Keratinocyte (primary cell): ENCODE measurements around the gene KIFC1.

ENCODE experiments used
- CTCF ChIP-seq, 3 experiments: IDR thresholded peaks in 1 of 3; conservative IDR thresholded peaks in 1 of 3; optimal IDR thresholded peaks in 1 of 3; 2 replicates in 2 of 3; 3 replicates in 1 of 3; pipeline versions ENCODE3 to v1.5.1; 2011; ENCODE audit warnings: low read length in 3 of 3, mild to moderate bottlenecking in 3 of 3, moderate library complexity in 2 of 3, control low read depth in 1 of 3, inconsistent platforms in 1 of 3; ENCODE audit not compliant: insufficient read depth in 2 of 3; ENCODE audit errors: extremely low read depth in 1 of 3
- EZH2 ChIP-seq: IDR thresholded peaks from one replicate; pipeline ENCODE4 v1.6.1; 2012; ENCODE audit warnings: inconsistent platforms, mild to moderate bottlenecking, low read length, moderate library complexity

- TF ChIP-seq CTCF (optimal IDR thresholded peaks at IDR 0.05 in 1 of 3, IDR thresholded peaks at IDR 0.05 in 1 of 3, conservative IDR thresholded peaks at IDR 0.05 in 1 of 3; ENCODE audit: extremely low read depth in 1 of 3, insufficient read depth in 2 of 3, low read length in 3 of 3), result no peak
- no peak for TF ChIP-seq EZH2
Observed at GRCh38 chr6:33404884-33405283, 13.3 kb downstream of the KIFC1 start.
